Lower leg skin (tissue), 3 donors: ENCODE data around the gene LHX1.

ENCODE experiments used
- POLR2A ChIP-seq, 2 donors: fragments of 450-650 bp; IDR thresholded peaks; one replicate each; pipeline ENCODE4 v1.6.1; 2016 to 2017; ENCODE audit warnings: antibody characterized with exemption in 2 of 2, mild to moderate bottlenecking in 1 of 2, moderate library complexity in 1 of 2
- TF ChIP-seq, protein P1 (sequence below), 3 donors: fragments of 450-650 bp; IDR thresholded peaks; one replicate each; pipeline ENCODE4 v1.5.1; 2016; ENCODE audit warnings: antibody characterized with exemption in 3 of 3, mild to moderate bottlenecking in 3 of 3, moderate library complexity in 2 of 3

DNA sequence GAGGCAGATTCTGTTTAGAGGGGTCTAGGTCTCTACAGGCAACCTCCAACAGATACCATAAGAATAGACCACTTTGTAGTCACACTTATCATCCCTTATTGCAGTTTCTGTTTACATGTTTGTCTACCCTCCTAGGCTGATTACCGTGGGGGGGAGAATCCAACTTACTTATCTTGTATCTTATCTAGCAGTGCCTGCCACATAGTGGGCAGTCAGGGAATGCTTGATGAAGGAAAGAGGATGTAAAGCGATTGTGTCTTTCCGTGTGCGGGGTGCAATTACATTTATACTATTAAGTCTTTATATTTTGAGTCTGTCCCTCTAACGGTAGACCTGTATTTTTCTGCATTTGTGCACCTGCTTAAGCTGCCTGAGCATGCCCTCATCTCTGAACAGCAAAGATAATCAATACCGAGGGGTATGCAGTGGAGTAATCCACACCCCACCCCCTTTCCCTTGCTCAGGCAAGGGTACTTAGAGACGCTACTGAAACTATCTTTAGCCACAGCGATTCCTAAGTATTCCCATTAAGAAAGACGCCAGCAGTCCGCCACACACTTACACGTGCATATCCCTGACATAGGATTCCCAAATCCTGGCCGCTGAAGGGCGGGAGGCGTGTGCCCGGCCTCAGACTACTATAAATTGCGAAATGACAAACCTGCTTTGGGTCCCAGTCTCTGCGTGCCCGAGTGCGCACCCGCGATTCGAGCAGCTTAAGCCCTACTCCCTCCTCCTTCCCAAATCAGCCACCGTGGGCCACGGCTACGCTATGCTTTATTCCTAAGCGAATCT lies 10.8 kb downstream of the LHX1 start:
- TF ChIP-seq, protein P1, sequence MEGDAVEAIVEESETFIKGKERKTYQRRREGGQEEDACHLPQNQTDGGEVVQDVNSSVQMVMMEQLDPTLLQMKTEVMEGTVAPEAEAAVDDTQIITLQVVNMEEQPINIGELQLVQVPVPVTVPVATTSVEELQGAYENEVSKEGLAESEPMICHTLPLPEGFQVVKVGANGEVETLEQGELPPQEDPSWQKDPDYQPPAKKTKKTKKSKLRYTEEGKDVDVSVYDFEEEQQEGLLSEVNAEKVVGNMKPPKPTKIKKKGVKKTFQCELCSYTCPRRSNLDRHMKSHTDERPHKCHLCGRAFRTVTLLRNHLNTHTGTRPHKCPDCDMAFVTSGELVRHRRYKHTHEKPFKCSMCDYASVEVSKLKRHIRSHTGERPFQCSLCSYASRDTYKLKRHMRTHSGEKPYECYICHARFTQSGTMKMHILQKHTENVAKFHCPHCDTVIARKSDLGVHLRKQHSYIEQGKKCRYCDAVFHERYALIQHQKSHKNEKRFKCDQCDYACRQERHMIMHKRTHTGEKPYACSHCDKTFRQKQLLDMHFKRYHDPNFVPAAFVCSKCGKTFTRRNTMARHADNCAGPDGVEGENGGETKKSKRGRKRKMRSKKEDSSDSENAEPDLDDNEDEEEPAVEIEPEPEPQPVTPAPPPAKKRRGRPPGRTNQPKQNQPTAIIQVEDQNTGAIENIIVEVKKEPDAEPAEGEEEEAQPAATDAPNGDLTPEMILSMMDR (IDR thresholded peaks at IDR 0.05) = no peak
- TF ChIP-seq POLR2A (IDR thresholded peaks at IDR 0.05) = no peak
